GM21447 (cell line): ENCODE measurements around the gene MTMR1.

Experiments used
- ATAC-seq: cut with Tn5 transposase; IDR thresholded peaks from one replicate; pipeline ENCODE4 v1.9.1; 2021; ENCODE audit not compliant: unreplicated experiment

The MTMR1 gene

GRCh38 chrX:150696866-150697265, 3.7 kb downstream of the MTMR1 start:
- no peak for ATAC-seq

- ATAC-seq: no peak
Measured at GRCh38 chrX:150697641-150698040, 4.4 kb downstream of the MTMR1 start.

DNA sequence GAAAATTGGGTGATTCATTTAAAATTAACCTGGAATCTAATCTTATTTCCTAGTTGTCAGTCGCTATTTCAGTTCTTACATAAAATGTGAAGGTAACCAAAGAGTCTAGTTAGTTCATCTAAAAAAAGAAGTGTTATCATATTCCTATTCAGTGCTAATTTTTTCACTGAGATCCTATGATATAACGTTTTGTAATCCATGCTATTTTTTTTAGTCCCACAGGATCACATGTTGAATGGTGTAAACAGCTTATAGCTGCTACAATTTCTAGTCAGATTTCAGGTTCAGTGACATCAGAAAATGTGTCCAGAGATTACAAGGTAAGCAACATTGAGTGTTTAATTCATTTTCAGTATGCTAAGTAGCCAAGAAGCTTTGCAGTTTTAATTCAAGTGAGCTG, 5.8 kb downstream of the MTMR1 start:
- no peak for ATAC-seq

DNA sequence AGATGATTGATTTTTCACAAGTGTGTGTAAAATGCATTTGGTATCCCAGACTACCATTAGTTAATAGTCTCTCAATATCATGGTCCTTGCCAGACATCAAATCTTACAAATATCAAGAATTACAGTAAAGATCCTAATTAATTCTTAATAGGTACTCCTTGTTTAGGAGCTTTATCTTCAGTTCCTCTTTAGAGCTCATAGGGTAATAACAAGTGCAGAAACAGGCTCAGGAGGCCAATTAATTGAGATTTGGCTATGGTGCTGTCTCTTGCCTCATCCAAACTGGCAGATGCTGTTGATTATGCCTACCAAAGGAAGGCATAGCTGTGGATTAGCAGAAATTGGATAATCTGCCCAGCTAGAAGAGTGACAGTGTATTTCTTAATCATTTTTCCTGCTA, 6.9 kb downstream of the MTMR1 start:
- ATAC-seq: no peak

- ATAC-seq: no peak
Measured at GRCh38 chrX:150701377-150701776, 8.2 kb downstream of the MTMR1 start.

DNA sequence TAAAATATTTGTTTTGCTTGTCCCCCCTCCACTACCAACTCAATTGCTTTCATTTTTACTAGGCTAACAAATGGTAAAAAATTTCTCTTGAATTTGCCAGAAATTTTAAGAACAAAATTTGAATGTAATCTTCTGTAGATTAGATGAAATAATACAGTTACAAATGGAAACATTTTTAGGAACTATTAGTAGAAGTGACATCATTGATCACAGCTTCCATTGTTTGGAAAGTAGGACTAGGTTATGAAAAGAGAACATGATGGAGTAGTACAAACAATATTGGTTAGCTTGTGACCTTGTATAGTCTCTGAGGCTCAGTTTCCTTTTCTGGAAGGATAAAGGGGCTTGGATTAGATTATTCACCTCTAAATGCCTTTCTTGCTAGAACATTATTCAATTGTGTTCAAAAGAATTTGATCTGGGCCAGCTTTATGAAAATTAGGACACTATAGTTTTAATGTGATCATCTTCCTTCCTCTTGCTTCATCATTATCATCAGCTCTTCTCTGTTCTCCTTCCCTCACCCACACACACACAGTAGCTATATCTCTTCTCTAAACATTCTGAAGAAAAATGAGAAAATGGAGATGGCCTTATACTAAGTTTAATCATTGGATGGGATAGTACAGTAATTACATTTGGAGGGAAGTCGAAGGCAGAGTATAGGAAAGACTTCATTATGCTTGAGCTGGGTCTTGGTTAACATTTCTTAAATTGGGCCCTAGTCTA, 9.9 kb downstream of the MTMR1 start:
- ATAC-seq: no peak

DNA sequence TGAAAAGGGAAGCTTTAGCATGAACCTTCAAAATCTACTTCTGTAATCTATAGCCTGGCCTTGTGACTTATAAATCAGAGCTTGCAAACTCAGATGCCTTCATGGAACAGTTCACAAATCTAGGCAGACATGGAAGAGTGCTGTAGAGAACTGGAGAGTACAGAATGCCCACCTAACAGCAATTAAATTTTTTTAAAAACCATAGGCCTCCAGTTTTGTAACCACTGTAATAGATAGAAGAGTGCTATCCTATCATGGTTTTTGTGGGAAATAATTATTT, 10.4 kb downstream of the MTMR1 start:
- no peak for ATAC-seq

DNA sequence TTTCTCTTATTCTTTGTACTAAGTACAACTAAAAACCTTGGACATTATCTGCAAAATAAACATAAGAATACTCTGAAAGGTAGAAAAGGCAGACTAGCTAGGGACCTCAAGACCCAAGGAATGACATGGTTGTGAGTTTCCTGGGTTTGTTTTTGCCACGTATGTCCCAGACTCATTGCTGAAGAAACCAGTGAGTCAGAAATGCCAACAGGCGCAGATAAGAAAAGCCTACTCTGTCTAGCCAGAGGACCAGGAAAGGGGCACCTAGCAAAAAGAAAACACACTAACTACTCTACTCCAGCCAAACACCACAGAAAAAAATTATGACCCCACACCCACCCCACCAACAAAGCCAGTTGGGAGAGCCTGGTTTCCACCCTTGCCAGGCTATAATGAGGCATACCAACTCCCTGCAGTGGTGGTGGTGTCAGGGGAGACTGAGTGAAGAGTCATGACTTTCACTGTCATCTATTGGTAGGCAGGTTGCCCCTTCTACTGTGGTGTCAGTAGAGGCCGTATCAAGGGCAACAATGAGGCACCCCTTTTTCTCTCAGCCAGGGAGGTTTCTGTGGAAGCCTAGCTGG, 10.9 kb downstream of the MTMR1 start:
- no peak for ATAC-seq

DNA sequence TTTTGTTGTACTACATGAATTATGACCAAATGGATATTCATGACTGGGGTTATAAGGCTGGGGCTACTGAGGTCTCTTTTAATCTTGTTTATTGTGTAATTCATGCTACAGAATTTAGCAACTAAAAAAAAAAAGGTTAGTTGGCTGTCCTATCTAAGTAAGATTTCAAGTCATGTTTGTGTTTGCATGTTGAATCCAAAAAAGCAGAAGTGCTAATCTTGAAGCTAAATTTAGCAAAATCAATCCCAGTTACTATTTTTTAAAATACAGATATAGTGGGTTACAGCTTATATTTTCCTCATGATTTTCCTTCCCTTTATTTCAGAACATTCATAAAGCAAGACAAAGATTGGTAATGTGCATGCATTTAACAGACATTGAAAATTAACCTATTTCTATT, 19.4 kb downstream of the MTMR1 start:
- ATAC-seq: no peak

DNA sequence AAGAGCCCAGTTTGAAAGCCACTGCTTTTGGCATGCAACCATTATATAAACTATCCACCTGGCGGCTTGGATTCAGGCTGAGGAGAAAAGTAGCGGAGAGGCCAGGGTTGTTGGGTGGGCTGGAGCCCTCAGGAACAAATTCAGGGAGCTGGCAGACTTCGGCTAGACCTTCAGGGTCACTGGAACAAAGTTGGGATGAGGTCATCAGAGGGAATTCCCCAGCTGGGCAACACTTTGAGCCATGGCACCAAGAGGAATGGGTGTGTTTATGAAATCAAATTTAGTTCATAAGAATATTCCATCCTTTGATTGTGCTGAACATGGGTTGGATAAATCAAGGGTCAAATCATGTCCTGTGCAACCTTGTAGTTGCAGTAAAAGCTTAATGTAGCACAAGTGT, 22.0 kb downstream of the MTMR1 start:
- ATAC-seq: no peak

DNA sequence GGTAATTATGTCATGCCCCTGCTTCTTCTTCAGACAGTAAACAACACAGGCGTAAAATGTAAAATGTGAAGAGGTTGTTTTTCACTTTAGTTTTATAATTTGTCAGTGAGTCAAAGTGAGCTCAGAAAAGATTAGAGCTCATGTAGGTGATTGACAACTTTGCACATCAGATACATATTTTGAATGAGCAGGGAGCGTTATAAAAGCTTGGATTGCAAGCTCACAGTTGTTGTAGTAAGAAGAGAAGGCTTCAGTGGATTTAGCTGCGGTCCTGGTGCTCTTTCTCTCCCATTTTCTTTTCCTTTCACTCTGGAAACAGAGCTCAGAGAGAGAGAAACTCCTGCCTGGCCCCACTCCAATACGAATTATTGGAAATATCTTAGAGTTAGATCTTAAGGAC, 26.4 kb downstream of the MTMR1 start:
- no peak for ATAC-seq

GRCh38 chrX:150729956-150730355, 36.8 kb downstream of the MTMR1 start:
- no peak for ATAC-seq

DNA sequence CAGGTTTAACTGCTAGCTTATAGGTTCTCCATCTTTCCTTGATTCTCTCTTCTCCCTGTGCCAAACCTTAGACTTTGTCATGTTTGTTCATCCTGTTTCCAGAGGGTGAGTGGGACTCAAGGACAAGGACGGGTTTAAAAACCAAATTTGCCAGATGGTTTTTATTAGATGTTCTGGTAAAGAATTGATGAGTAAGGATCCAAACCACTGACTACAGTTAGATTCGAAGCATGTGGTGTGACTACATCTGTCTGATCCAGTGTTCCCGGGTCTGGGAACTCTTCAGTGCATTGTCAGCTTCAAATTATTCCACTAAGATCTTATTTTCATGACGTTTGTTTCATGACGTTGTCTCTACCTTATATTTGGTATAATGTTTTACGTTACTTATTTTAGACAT, 37.5 kb downstream of the MTMR1 start:
- no peak for ATAC-seq

GRCh38 chrX:150731795-150732194, 38.6 kb downstream of the MTMR1 start:
- no peak for ATAC-seq

GRCh38 chrX:150736475-150736874, 43.3 kb downstream of the MTMR1 start:
- ATAC-seq: no peak

DNA sequence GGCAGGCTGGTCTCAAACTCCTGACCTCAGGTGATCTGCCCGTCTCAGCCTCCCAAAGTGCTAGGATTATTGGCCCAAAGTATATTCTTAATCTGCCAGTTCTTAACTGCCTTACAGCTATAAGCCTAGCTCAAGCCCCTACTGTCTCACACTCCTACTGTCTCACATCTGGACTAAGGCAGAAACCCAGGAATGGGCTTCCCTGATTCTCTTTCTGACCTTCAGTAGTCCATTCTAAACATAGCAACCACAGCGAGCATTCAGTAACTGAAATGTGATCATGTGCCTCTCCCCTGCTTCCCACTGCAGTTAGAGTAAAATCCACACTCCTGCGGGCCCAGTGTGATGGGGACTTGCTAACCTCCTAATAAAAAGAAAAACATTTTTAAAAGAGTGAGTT, 58.9 kb downstream of the MTMR1 start:
- no peak for ATAC-seq

DNA sequence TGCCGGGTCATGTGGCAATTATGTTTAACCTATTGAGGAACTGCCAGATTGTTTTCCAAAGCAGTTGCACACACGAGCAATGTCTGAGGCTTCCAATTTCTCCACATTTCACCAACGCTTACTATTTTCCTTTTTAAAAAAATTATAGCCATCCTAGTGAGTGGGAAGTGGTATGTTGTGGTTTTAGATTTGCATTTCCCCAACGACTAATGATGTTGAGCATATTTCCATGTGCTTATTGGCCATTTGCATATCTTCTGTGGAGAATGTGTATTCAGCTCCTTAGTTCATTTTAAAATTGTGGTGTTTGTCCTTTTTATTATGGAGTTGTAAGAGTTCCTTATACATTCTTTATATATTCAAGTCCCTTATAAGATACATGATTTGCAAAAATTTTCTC, 60.2 kb downstream of the MTMR1 start:
- no peak for ATAC-seq

GRCh38 chrX:150753968-150754367, 60.8 kb downstream of the MTMR1 start:
- no peak for ATAC-seq

- ATAC-seq: no peak
Measured at GRCh38 chrX:150757371-150757770, 64.2 kb downstream of the MTMR1 start.

- ATAC-seq: no peak
Measured at GRCh38 chrX:150759568-150760416, 66.6 kb downstream of the MTMR1 start.

DNA sequence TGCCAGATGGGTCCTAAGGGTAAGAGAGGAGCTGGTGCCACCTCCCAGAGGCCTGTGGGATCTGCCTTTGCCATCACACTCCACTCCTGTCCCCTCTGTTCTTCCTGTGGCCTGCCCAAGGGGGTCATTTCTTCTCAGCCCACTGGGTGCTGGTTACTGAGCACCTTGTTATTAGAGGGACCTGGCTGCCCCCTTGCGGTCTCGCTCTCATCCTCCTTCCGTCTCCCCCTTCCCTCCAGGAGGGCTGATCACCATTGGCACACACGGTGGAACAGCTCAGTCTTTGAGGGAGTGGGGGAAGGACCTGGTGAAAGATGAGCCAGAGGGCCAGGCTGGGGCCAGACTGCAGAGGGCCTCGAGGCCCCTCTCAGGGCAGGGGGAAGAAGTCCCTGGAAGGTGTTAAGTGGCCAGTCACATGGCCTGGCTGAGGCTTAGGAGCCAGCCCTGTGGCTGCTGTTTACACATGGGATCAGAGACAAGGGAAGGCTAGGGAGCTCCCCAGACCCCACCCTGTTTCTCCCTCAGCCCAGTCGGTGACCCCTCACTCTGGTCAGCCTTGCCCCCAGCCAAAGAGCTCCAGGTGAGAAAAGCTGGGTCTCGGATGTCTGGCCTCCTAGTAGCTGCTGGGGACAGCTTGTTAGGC, 68.1 kb downstream of the MTMR1 start:
- no peak for ATAC-seq

DNA sequence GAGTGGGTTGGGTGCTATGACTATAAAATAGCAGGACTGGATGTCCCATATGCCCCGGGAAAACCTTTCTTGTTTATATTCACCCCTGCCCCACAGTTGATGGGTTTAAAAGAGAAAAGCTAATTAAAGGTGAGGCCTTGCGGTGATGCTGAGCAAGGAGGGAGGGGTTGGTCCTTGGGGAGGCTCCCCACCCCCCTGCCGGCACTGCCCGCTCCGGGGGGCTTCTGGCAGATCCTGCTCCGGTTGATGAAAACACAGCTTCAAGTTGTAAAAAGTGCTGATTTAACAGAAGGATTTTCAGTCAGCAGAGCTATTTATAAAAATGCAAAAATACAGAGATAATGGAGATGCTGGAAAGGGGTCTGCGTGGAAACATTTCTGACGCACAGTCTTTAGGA, 68.6 kb downstream of the MTMR1 start:
- no peak for ATAC-seq
